ENCODE results near the gene AKT1.
"Not testable (repeated sequence)": the region's sequence is repeated elsewhere in the genome, so short reads cannot be mapped to it uniquely, and the experiment has no call there.

Gene AKT1

DNA sequence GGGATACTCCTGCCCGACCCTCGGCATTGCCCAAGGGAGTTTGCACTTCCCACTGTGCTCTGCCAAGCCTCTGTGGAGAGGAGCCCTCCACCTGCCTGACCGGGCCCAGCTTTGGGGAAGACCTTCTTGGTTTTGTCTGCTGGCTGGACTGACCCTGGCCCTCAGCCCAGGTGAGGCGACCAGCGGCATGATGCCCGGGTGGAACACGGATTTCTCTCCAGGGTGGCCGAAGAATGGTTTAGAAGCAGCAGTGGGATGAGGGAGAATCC is 21.0 kb upstream of the AKT1 start:
- Histone ChIP-seq H4K20me1 (ENCODE audit: insufficient read depth, low read length) (no peaks in the 10 kb centered on the region), H2AFZ (ENCODE audit: low read depth, low read length) (no peak overlapping the region), H3K36me3 (replicated peaks; ENCODE audit: low read depth, low read length) (peaks cover 13% of the 10 kb centered on the region), H3K4me1 (ENCODE audit: low read length) (peaks cover 6% of the 10 kb centered on the region), H3K4me3 (ENCODE audit: low read length) (peak overlapping the region; percentile 83), H3K27me3 (ENCODE audit: low read depth, low read length) (no peaks in the 10 kb centered on the region), H3K9me3 (ENCODE audit: insufficient read depth, low read length) (peaks cover 6% of the 10 kb centered on the region; the same call in 1 of the 2 replicates), H3K79me2 (ENCODE audit: low read length) (peaks cover 31% of the 10 kb centered on the region), H3K9ac (ENCODE audit: low read length) (peak overlapping the region; percentile 86), H3K27ac (ENCODE audit: low read length) (peak overlapping the region; percentile 59), H3K4me2 (ENCODE audit: low read length) (peak overlapping the region; percentile 89)
- TF ChIP-seq EZH2phosphoT487 (IDR thresholded peaks at IDR 0.05; ENCODE audit: low read depth) = no peak
- TF ChIP-seq, protein P1, sequence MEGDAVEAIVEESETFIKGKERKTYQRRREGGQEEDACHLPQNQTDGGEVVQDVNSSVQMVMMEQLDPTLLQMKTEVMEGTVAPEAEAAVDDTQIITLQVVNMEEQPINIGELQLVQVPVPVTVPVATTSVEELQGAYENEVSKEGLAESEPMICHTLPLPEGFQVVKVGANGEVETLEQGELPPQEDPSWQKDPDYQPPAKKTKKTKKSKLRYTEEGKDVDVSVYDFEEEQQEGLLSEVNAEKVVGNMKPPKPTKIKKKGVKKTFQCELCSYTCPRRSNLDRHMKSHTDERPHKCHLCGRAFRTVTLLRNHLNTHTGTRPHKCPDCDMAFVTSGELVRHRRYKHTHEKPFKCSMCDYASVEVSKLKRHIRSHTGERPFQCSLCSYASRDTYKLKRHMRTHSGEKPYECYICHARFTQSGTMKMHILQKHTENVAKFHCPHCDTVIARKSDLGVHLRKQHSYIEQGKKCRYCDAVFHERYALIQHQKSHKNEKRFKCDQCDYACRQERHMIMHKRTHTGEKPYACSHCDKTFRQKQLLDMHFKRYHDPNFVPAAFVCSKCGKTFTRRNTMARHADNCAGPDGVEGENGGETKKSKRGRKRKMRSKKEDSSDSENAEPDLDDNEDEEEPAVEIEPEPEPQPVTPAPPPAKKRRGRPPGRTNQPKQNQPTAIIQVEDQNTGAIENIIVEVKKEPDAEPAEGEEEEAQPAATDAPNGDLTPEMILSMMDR (IDR thresholded peaks at IDR 0.05; ENCODE audit: low read depth, low read length) = no peak

GRCh38 chr14:104814701-104815100 is 19.2 kb upstream of the AKT1 start:
- Histone ChIP-seq H3K79me2 (ENCODE audit: low read length) (peaks cover 31% of the 10 kb centered on the region), H3K9ac (ENCODE audit: low read length) (peak overlapping the region; percentile 80; the same call in 1 of the 2 replicates), H3K4me3 (ENCODE audit: low read length) (peak overlapping the region; percentile 83), H3K36me3 (replicated peaks; ENCODE audit: low read depth, low read length) (peaks cover 13% of the 10 kb centered on the region), H3K4me2 (ENCODE audit: low read length) (peak overlapping the region; percentile 80)
- not testable (repeated sequence) for H3K9me3 ChIP-seq (ENCODE audit: insufficient read depth, low read length); H3K27me3 ChIP-seq (ENCODE audit: low read depth, low read length); H2AFZ ChIP-seq (ENCODE audit: low read depth, low read length); H3K4me1 ChIP-seq (ENCODE audit: low read length); H4K20me1 ChIP-seq (ENCODE audit: insufficient read depth, low read length); H3K27ac ChIP-seq (ENCODE audit: low read length)

DNA sequence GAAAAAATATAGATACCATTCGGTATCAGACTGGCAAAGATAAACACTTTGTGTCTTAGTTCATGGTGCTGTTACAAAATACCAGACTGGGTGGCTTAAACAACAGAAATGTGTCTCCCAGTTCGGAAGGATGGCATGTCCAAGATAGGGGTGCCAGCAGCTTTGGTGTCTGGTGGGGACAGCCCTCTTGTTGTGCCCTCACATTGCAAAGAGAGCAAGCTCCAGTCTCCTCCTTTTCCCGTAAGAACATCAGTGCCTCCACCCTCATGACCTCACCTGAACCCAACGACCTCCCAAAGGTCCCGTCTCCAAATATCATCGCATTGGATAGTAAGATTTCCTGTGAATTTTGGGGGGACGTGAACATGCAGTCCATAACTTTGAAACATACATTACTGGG is 17.7 kb upstream of the AKT1 start:
- Histone ChIP-seq H3K9me3 (ENCODE audit: insufficient read depth, low read length) (peaks cover 6% of the 10 kb centered on the region; the same call in 1 of the 2 replicates), H3K4me2 (ENCODE audit: low read length) (no peak overlapping the region), H3K9ac (ENCODE audit: low read length) (no peak overlapping the region), H3K4me1 (ENCODE audit: low read length) (peaks cover 6% of the 10 kb centered on the region), H3K27ac (ENCODE audit: low read length) (no peak overlapping the region), H2AFZ (ENCODE audit: low read depth, low read length) (no peak overlapping the region), H3K27me3 (ENCODE audit: low read depth, low read length) (no peaks in the 10 kb centered on the region), H3K36me3 (replicated peaks; ENCODE audit: low read depth, low read length) (peaks cover 9% of the 10 kb centered on the region), H3K79me2 (ENCODE audit: low read length) (peaks cover 31% of the 10 kb centered on the region), H3K4me3 (ENCODE audit: low read length) (no peak overlapping the region), H4K20me1 (ENCODE audit: insufficient read depth, low read length) (no peaks in the 10 kb centered on the region)
- TF ChIP-seq, protein P1 (IDR thresholded peaks at IDR 0.05; ENCODE audit: low read depth, low read length) = no peak
- no peak for TF ChIP-seq EZH2phosphoT487 (IDR thresholded peaks at IDR 0.05; ENCODE audit: low read depth)

DNA sequence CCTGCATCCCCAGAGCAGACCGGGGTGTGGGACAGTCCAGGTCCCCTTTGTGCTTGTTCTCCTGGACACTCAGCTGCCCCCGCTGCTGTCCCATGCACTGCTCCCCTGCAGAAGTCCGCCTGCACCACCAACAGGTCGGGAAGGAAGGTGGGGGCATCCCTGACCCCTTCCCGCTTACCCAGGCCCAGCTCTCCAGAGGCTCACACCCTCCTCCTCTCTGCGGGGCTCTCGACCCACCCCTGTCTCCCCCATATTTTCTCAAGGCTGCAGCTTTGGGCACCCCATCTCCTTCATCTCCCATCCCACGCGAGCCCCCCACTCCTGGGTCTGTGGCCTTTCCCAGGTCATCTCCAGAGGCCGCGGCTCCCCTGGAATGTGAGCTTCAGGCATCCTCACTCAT is 14.8 kb upstream of the AKT1 start:
- no peak for TF ChIP-seq EZH2phosphoT487 (IDR thresholded peaks at IDR 0.05; ENCODE audit: low read depth)
- TF ChIP-seq, protein P1 (IDR thresholded peaks at IDR 0.05; ENCODE audit: low read depth, low read length) = no peak
- Histone ChIP-seq H3K9me3 (ENCODE audit: insufficient read depth, low read length) (no peaks in the 10 kb centered on the region), H2AFZ (ENCODE audit: low read depth, low read length) (no peak overlapping the region), H3K4me1 (ENCODE audit: low read length) (no peaks in the 10 kb centered on the region), H3K27ac (ENCODE audit: low read length) (no peak overlapping the region), H4K20me1 (ENCODE audit: insufficient read depth, low read length) (no peaks in the 10 kb centered on the region), H3K4me2 (ENCODE audit: low read length) (no peak overlapping the region), H3K9ac (ENCODE audit: low read length) (no peak overlapping the region), H3K79me2 (ENCODE audit: low read length) (peaks cover 11% of the 10 kb centered on the region), H3K27me3 (ENCODE audit: low read depth, low read length) (no peaks in the 10 kb centered on the region), H3K36me3 (replicated peaks; ENCODE audit: low read depth, low read length) (no peaks in the 10 kb centered on the region), H3K4me3 (ENCODE audit: low read length) (no peak overlapping the region)

- H3K4me3 ChIP-seq (ENCODE audit: low read length) = no peak overlapping the region
- TF ChIP-seq, protein P1 (IDR thresholded peaks at IDR 0.05; ENCODE audit: low read depth, low read length) = no peak
- TF ChIP-seq EZH2phosphoT487 (IDR thresholded peaks at IDR 0.05; ENCODE audit: low read depth) = no peak
- no peak overlapping the region for H3K9ac ChIP-seq (ENCODE audit: low read length)
- H4K20me1 ChIP-seq (ENCODE audit: insufficient read depth, low read length) = no peaks in the 10 kb centered on the region
- H3K4me2 ChIP-seq (ENCODE audit: low read length) = no peak overlapping the region
- no peak overlapping the region for H3K27ac ChIP-seq (ENCODE audit: low read length)
- no peaks in the 10 kb centered on the region; the same call in 1 of the 2 replicates for H3K4me1 ChIP-seq (ENCODE audit: low read length)
- H3K36me3 ChIP-seq (replicated peaks; ENCODE audit: low read depth, low read length) = no peaks in the 10 kb centered on the region
- peaks cover 1% of the 10 kb centered on the region; the same call in 1 of the 2 replicates for H3K79me2 ChIP-seq (ENCODE audit: low read length)
- no peaks in the 10 kb centered on the region for H3K9me3 ChIP-seq (ENCODE audit: insufficient read depth, low read length)
- H3K27me3 ChIP-seq (ENCODE audit: low read depth, low read length) = no peaks in the 10 kb centered on the region
- no peak overlapping the region for H2AFZ ChIP-seq (ENCODE audit: low read depth, low read length)
These were observed 12.9 kb upstream of the AKT1 start for GRCh38 chr14:104808456-104808855.

Measured in OCI-LY3 (cell line).